Fibroblast of peridontal ligament (primary cell): ENCODE measurements around the gene TMEM218.

Source experiments
- DNase-seq: peaks from one replicate; pipeline ENCODE4 v3.0.0-alpha.2; 2010; ENCODE audit errors: extremely low read depth

The TMEM218 gene

DNA sequence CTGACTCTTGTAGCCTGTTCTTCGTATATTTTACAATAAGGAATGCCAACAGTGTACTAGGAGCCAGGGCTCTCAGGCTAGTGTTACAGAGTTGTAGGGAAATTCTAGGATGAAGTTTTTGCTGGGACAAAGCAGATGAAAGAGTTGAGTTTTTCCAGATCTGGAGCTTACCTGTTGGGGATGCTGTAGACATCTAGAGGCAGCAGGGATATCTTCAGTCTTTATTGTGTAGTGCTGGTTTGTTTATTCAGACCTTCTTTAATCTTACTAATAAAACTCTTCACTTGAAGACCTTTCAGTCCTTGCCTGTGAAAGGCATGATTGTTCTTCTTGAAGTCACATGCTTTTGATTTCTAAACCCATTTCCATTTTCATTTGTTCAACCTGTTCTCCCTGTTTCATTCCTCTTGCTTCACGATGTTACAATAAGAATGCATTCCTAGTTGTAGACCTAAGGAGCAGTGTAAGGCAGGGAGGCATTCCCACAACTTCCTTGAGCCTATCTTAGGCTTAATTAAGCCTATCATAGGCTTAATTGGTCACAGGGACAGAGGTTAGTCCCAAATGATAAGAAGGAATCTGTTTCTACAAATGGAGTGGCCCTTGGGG, 56.2 kb downstream of the TMEM218 start:
- no peak for DNase-seq

GRCh38 chr11:125053167-125053566, 58.3 kb downstream of the TMEM218 start:
- no peak for DNase-seq

GRCh38 chr11:125052047-125052446, 59.4 kb downstream of the TMEM218 start:
- DNase-seq, result no peak

DNA sequence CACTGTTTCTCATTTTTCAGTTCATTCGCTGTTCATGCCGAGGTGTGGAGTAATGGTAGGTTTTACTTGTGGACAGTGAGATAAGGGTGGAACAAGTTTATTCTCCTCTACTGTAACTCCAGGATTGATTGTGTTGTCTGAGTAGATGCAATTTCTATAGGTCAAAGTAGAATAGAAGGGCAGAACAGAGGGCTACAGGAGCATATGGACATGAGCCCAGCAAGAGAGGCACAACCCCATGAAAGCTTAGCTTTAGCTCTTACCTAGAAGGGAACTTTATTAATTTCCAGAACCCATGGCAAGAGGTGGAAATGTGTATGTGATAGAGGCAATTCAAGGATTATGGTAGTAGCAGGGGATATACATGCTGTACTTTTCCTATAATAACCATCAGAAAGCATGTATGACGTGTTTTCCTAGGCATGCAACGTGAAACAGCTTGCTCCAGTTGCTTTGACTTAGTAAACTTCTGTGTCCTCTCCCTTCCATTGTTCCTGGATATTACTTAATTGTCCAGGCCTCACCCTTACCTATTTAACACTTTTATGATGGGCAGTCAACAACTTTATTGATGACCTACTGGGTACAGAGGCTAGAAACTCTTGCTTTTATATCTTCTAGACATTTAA, 62.1 kb downstream of the TMEM218 start:
- DNase-seq, result no peak
